ENCODE results near the gene MARCHF2. TPM values are rescaled to one million over a fixed set of nuclear protein-coding genes. Genes with fewer than 3 reads are reported as not detected.
A peak's percentile ranks its signal among the peaks of the same experiment; 100 is the strongest.

Gene MARCHF2
- total and polyA plus RNA-seq, 7 donors, result 25.8 to 383 (median 283) TPM

DNA sequence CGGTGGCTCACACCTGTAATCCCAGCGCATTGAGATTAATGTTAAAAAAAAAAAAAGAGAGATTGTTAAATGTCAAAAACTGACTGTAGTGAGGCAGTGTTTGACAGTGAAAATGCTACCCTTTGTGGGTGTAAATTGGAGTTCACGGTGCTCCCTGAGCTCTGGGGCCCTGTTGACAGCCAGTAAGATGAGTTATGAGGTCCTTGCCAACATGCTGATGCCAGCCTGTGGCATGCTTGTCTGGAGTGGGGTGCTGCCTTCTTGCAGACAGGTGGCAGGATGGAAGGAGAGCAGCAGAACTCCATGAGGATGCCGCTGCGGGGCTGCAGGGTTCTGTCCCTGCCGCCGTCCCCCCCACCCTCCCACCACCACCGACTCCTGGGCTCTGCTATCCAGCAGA lies 63.4 kb downstream of the MARCHF2 start:
- H3K27me3 ChIP-seq, result no peaks in the 10 kb centered on the region

DNA sequence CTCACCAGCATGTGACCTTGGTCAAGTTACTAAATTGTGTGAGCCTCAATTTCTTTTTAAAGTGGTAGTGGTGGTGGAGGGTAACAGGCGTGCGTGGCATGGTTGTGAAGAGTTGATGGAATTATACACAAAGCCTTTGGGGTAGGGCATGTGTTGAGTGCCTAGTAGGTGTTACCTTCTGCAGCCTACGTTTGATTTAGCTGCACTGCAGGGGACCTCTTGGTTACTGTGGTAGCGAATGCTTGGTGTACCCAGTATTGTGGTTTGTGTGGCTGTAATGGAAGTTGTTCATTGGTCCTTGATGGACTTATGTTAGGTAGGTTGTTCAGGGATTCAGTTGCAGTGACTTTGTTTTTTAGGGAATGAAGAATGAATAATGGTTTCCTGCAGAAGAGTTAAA lies 64.8 kb downstream of the MARCHF2 start:
- Histone ChIP-seq H3K9me3 (no peaks in the 10 kb centered on the region), H3K27ac (peak overlapping the region in 1 of 4 donors; percentile 32), H3K27me3 (no peaks in the 10 kb centered on the region), H3K4me1 (peaks cover 0 to 30% (median 21%) of the 10 kb centered on the region in 4 donors), H3K4me3 (no peak overlapping the region), H3K36me3 (peaks cover 11 to 81% (median 27%) of the 10 kb centered on the region in 4 donors)
- no peak for DNase-seq
- intact Hi-C loops (cut with DNase I), result no loop called here
- WGBS, 2 donors, result 68 to 85% methylated on average over 4 of the region's 4 CpGs
- TF ChIP-seq POLR2AphosphoS5 (IDR thresholded peaks at IDR 0.05), result no peak
- TF ChIP-seq, protein P1, sequence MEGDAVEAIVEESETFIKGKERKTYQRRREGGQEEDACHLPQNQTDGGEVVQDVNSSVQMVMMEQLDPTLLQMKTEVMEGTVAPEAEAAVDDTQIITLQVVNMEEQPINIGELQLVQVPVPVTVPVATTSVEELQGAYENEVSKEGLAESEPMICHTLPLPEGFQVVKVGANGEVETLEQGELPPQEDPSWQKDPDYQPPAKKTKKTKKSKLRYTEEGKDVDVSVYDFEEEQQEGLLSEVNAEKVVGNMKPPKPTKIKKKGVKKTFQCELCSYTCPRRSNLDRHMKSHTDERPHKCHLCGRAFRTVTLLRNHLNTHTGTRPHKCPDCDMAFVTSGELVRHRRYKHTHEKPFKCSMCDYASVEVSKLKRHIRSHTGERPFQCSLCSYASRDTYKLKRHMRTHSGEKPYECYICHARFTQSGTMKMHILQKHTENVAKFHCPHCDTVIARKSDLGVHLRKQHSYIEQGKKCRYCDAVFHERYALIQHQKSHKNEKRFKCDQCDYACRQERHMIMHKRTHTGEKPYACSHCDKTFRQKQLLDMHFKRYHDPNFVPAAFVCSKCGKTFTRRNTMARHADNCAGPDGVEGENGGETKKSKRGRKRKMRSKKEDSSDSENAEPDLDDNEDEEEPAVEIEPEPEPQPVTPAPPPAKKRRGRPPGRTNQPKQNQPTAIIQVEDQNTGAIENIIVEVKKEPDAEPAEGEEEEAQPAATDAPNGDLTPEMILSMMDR (IDR thresholded peaks at IDR 0.05), result no peak
- no peak for TF ChIP-seq EP300 (IDR thresholded peaks at IDR 0.05)
- TF ChIP-seq POLR2A (IDR thresholded peaks at IDR 0.05), result no peak

More for the DNA sequence above, 63.4 kb downstream of the MARCHF2 start:
- no peak overlapping the region for H3K4me3 ChIP-seq
- no peak for DNase-seq
- H3K27ac ChIP-seq, result no peak overlapping the region
- WGBS, 2 donors, result 76 to 91% methylated on average over 8 of the region's 8 CpGs
- peaks cover 16 to 84% (median 31%) of the 10 kb centered on the region in 4 donors for H3K36me3 ChIP-seq
- intact Hi-C loops (cut with DNase I), result no loop called here
- TF ChIP-seq, protein P1 (IDR thresholded peaks at IDR 0.05), result no peak
- TF ChIP-seq EP300 (IDR thresholded peaks at IDR 0.05) (no peak), POLR2A (IDR thresholded peaks at IDR 0.05) (no peak), POLR2AphosphoS5 (IDR thresholded peaks at IDR 0.05) (no peak)
- H3K9me3 ChIP-seq, result no peaks in the 10 kb centered on the region
- peaks cover 0 to 26% (median 19%) of the 10 kb centered on the region in 4 donors for H3K4me1 ChIP-seq

DNA sequence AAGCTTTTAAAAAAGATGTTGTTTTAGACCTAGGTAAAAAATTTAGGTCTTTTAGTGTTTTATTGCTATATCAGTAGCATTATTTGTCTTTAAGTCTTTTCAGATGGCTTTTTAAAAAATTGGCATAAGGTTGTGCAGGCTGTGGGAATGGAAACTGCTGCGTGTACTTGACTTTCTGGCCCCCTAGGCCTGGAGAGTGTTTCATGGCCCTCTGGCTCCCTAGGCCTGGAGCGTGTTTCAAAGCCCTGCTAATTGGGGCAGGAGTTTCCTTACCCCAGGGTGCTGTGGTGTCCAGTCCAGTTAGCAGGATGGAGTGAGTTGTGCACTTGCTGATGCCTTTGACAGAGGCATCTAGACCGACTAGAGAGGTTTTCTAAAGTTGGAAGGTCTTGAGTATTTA lies 65.5 kb downstream of the MARCHF2 start:
- no peaks in the 10 kb centered on the region for H3K9me3 ChIP-seq
- H3K36me3 ChIP-seq, result peaks cover 12 to 81% (median 23%) of the 10 kb centered on the region in 4 donors
- intact Hi-C loops (cut with DNase I), result no loop called here
- no peak overlapping the region for H3K4me3 ChIP-seq
- H3K27ac ChIP-seq, result peak overlapping the region in 1 of 4 donors; percentile 32
- H3K27me3 ChIP-seq, result no peaks in the 10 kb centered on the region
- TF ChIP-seq POLR2A (IDR thresholded peaks at IDR 0.05) (no peak), EP300 (IDR thresholded peaks at IDR 0.05) (no peak), POLR2AphosphoS5 (IDR thresholded peaks at IDR 0.05) (no peak)
- TF ChIP-seq, protein P1 (IDR thresholded peaks at IDR 0.05), result no peak
- DNase-seq, result no peak
- peaks cover 0 to 30% (median 23%) of the 10 kb centered on the region in 4 donors for H3K4me1 ChIP-seq
- 61 to 80% methylated on average over 3 of the region's 3 CpGs for WGBS, 2 donors

DNA sequence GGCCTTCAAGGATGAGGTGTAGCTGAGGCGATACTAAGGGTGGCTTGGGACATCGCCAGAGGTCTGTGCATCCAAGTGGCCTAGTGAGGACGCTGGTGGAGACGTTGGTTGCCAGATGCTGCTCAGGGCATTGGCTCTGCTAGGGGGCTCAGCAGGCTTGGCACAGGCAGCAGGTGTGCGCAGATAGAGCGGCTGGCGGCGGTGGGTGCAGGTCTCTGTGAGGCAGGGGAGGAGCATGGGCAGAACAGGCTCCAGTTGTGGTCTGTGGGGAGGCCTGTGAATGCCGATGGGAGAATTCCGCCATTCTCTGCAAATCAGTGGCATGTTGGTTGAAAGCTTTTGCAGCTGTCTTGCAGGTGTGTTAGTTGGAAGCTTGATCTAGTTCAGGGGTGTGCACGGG lies 68.1 kb downstream of the MARCHF2 start:
- H3K4me1 ChIP-seq, result peaks cover 0 to 30% (median 25%) of the 10 kb centered on the region in 4 donors
- no peak for DNase-seq
- intact Hi-C loops (cut with DNase I), result no loop called here
- peaks cover 12 to 81% (median 23%) of the 10 kb centered on the region in 4 donors for H3K36me3 ChIP-seq
- WGBS, 2 donors, result 72 to 85% methylated on average over 11 of the region's 11 CpGs
- no peak overlapping the region for H3K4me3 ChIP-seq
- H3K27ac ChIP-seq, result no peak overlapping the region
- TF ChIP-seq POLR2A (IDR thresholded peaks at IDR 0.05) (no peak), EP300 (IDR thresholded peaks at IDR 0.05) (no peak), POLR2AphosphoS5 (IDR thresholded peaks at IDR 0.05) (no peak)
- TF ChIP-seq, protein P1 (IDR thresholded peaks at IDR 0.05), result no peak
- no peaks in the 10 kb centered on the region for H3K9me3 ChIP-seq
- no peaks in the 10 kb centered on the region for H3K27me3 ChIP-seq

DNA sequence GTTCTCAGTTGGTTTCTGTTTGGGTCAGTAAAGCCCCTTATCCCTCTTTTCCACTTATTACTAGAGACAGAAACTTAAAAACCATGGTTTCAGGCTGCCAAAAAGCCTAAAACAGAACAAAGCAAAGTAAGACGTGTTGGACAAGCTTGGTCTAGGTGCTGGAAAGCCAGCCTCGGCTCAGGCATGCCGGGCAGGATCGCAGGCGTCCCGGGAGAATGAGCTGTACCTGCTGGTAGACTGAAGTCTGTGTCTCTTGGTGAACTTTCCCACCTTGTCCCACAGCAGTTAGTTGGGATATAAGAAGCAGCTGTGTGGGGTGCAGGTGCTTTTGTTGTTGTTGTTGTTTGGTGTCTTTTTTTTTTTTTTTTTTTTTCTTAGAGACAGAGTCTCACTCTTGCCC lies 68.5 kb downstream of the MARCHF2 start:
- WGBS, 2 donors, result 88 to 89% methylated on average over 6 of the region's 6 CpGs
- H3K9me3 ChIP-seq, result no peaks in the 10 kb centered on the region
- intact Hi-C loops (cut with DNase I), result no loop called here
- H3K27ac ChIP-seq, result no peak overlapping the region
- H3K4me1 ChIP-seq, result peaks cover 0 to 30% (median 25%) of the 10 kb centered on the region in 4 donors
- no peaks in the 10 kb centered on the region for H3K27me3 ChIP-seq
- no peak overlapping the region for H3K4me3 ChIP-seq
- H3K36me3 ChIP-seq, result peaks cover 15 to 81% (median 26%) of the 10 kb centered on the region in 4 donors
- no peak for DNase-seq
- TF ChIP-seq POLR2A (IDR thresholded peaks at IDR 0.05), result no peak
- TF ChIP-seq POLR2AphosphoS5 (IDR thresholded peaks at IDR 0.05), result no peak
- TF ChIP-seq, protein P1 (IDR thresholded peaks at IDR 0.05), result no peak
- TF ChIP-seq EP300 (IDR thresholded peaks at IDR 0.05), result no peak
